HEK293 (cell line): ENCODE data around the gene HLA-DQA1.
"Not testable (repeated sequence)": the region's sequence is repeated elsewhere in the genome, so short reads cannot be mapped to it uniquely, and the experiment has no call there.

Experiments used
- CTCF ChIA-PET: fragments of 350-600 bp; formaldehyde crosslinking; extraction: SDS; loops from one replicate; lab custom pipeline; 2021; ENCODE audit warnings: antibody characterized with exemption; lab: Yijun Ruan, JAX
- POLR2A ChIA-PET: fragments of 300-600 bp; formaldehyde crosslinking; extraction: SDS; loops from one replicate; lab custom pipeline; 2020; ENCODE audit warnings: antibody characterized with exemption, inconsistent platforms; lab: Yijun Ruan, JAX
- H3K27ac ChIP-seq: fragments of 200-500 bp; sonication (Bioruptor generic); 2 replicates; pipeline ENCODE4 v1.5.1; 2014; ENCODE audit warnings: low read depth, low read length, control low read depth, inconsistent platforms; ENCODE audit errors: extremely low read depth
- H3K36me3 ChIP-seq, 2 experiments: fragments of 200-500 bp in 1 of 2; sonication (Bioruptor generic) in 1 of 2; 1 replicate in 1 of 2; 2 replicates in 1 of 2; pipeline ENCODE4 v1.5.1; 2014 to 2017; ENCODE audit warnings: inconsistent platforms in 2 of 2, low read length in 2 of 2; ENCODE audit not compliant: control insufficient read depth in 2 of 2, insufficient read depth in 1 of 2
- H3K4me1 ChIP-seq: fragments of 200-500 bp; sonication (Bioruptor generic); 2 replicates; pipeline ENCODE4 v1.5.1; 2014; ENCODE audit warnings: mild to moderate bottlenecking, low read length, inconsistent platforms; ENCODE audit not compliant: control insufficient read depth, insufficient read depth
- H3K4me3 ChIP-seq: 2 replicates; pipeline ENCODE4 v1.5.1; 2011; ENCODE audit warnings: low read depth, mild to moderate bottlenecking, control low read depth, low read length, moderate library complexity
- H3K9me3 ChIP-seq: fragments of 200-500 bp; sonication (Bioruptor generic); 2 replicates; pipeline ENCODE4 v1.5.1; 2014; ENCODE audit warnings: low read depth, low read length, inconsistent platforms; ENCODE audit not compliant: control insufficient read depth, insufficient read depth
- ZNF146 ChIP-seq: fragments of 450-650 bp; formaldehyde crosslinking; IDR thresholded peaks from 2 replicates; pipeline ENCODE4 v1.5.1; 2016; ENCODE audit warnings: missing biosample characterization, missing genetic modification characterization
- ZNF23 ChIP-seq: fragments of 450-650 bp; formaldehyde crosslinking; IDR thresholded peaks from 2 replicates; pipeline ENCODE4 v1.5.1; 2016; ENCODE audit warnings: missing biosample characterization, missing genetic modification characterization, borderline replicate concordance
- ZNF488 ChIP-seq: fragments of 450-650 bp; formaldehyde crosslinking; IDR thresholded peaks from 2 replicates; pipeline ENCODE4 v1.5.1; 2016; ENCODE audit warnings: missing biosample characterization, missing genetic modification characterization
- ZNF501 ChIP-seq: fragments of 450-650 bp; formaldehyde crosslinking; IDR thresholded peaks from 2 replicates; pipeline ENCODE4 v1.5.1; 2016; ENCODE audit warnings: missing biosample characterization, missing genetic modification characterization
- ZNF76 ChIP-seq: fragments of 450-650 bp; formaldehyde crosslinking; IDR thresholded peaks from 2 replicates; pipeline ENCODE4; 2016; ENCODE audit warnings: low read depth, missing biosample characterization, missing genetic modification characterization, borderline replicate concordance
- ZSCAN23 ChIP-seq: fragments of 450-650 bp; formaldehyde crosslinking; IDR thresholded peaks from 2 replicates; pipeline ENCODE4 v1.5.1; 2016; ENCODE audit warnings: missing biosample characterization, missing genetic modification characterization
- TF ChIP-seq, protein P1 (sequence below): fragments of 450-650 bp; formaldehyde crosslinking; IDR thresholded peaks from 2 replicates; pipeline ENCODE4 v1.5.1; 2016; ENCODE audit warnings: missing biosample characterization, missing genetic modification characterization
- TF ChIP-seq, protein P2 (sequence below): fragments of 450-650 bp; formaldehyde crosslinking; IDR thresholded peaks from 2 replicates; pipeline ENCODE4 v1.5.1; 2016; ENCODE audit warnings: missing biosample characterization, missing genetic modification characterization
- TF ChIP-seq, protein P3 (sequence below): fragments of 450-650 bp; formaldehyde crosslinking; IDR thresholded peaks from 2 replicates; pipeline ENCODE4 v1.5.1; 2016; ENCODE audit warnings: missing biosample characterization, missing genetic modification characterization
- TF ChIP-seq, protein P4 (sequence below): fragments of 450-650 bp; formaldehyde crosslinking; IDR thresholded peaks from 2 replicates; pipeline ENCODE4 v1.5.1; 2016; ENCODE audit warnings: missing biosample characterization, missing genetic modification characterization
- TF ChIP-seq, protein P5 (sequence below): fragments of 450-650 bp; formaldehyde crosslinking; IDR thresholded peaks from 2 replicates; pipeline ENCODE4 v1.5.1; 2016; ENCODE audit warnings: missing biosample characterization, missing genetic modification characterization
- TF ChIP-seq, protein P6 (sequence below): fragments of 450-650 bp; formaldehyde crosslinking; IDR thresholded peaks from 2 replicates; pipeline ENCODE4 v1.5.1; 2016; ENCODE audit warnings: missing biosample characterization, missing genetic modification characterization

Gene HLA-DQA1

DNA sequence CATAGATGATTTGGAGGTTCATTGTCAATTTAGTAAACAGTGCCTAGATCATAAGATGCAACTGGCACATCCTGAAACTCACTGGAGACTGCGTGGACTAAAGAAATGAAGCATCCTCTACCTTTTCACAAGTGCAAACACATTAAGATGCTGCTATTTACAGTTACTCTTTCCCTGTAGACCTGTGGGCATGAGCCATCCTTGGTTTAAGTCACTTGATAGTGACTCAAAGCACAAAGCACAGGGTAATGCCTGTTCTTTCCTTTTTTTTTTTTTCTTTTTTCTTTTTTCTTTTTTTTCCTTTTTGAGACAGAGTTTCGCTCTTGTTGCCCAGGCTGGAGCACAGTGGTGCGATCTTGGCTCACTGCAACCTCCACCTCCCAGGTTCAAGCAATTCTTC lies 10.0 kb upstream of the HLA-DQA1 start:
- no peak overlapping the region for H3K4me3 ChIP-seq
- H3K36me3 ChIP-seq, result no peaks in the 10 kb centered on the region
- H3K9me3 ChIP-seq, result no peaks in the 10 kb centered on the region
- TF ChIP-seq, protein P1, sequence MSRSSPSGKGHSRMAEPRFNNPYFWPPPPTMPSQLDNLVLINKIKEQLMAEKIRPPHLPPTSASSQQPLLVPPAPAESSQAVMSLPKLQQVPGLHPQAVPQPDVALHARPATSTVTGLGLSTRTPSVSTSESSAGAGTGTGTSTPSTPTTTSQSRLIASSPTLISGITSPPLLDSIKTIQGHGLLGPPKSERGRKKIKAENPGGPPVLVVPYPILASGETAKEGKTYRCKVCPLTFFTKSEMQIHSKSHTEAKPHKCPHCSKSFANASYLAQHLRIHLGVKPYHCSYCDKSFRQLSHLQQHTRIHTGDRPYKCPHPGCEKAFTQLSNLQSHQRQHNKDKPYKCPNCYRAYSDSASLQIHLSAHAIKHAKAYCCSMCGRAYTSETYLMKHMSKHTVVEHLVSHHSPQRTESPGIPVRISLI (tag by site-specific recombination), result peak; percentile 53; the same call in 1 of the 2 replicates
- TF ChIP-seq ZNF501 (tag by site-specific recombination) (no peak), ZNF76 (no peak)
- TF ChIP-seq, protein P2, sequence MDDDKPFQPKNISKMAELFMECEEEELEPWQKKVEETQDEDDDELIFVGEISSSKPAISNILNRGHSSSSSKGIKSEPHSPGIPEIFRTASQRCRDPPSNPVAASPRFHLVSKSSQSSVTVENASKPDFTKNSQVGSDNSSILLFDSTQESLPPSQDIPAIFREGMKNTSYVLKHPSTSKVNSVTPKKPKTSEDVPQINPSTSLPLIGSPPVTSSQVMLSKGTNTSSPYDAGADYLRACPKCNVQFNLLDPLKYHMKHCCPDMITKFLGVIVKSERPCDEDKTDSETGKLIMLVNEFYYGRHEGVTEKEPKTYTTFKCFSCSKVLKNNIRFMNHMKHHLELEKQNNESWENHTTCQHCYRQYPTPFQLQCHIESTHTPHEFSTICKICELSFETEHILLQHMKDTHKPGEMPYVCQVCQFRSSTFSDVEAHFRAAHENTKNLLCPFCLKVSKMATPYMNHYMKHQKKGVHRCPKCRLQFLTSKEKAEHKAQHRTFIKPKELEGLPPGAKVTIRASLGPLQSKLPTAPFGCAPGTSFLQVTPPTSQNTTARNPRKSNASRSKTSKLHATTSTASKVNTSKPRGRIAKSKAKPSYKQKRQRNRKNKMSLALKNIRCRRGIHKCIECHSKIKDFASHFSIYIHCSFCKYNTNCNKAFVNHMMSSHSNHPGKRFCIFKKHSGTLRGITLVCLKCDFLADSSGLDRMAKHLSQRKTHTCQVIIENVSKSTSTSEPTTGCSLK (tag by site-specific recombination), result no peak
- TF ChIP-seq, all 188 proteins: peak for 1
- POLR2A ChIA-PET, result no interaction called here
- CTCF ChIA-PET, result no interaction called here
- peaks cover 18% of the 10 kb centered on the region for H3K4me1 ChIP-seq
- H3K27ac ChIP-seq, result no peak overlapping the region

DNA sequence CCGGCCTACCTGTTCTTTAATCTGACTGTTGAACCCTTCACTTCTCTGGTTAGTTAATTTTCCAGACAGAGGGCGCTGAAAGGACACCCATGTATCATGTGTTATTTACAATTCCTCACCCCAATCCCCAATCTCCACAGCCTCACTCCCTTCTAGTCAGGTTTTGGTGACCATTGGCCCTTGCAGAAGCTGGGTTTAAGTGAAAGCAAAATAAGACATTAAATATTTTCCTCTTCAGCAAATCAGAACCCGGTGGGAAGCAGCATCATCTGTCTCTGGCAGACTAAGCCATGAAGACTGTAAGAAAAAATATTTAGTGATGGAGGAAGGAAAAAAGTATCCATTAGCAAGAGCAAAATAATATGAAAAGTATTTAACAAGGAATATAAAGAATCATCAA lies 9.4 kb upstream of the HLA-DQA1 start:
- CTCF ChIA-PET, result no interaction called here
- Histone ChIP-seq H3K4me1 (peaks cover 18% of the 10 kb centered on the region), H3K36me3 (no peaks in the 10 kb centered on the region), H3K27ac (no peak overlapping the region), H3K4me3 (no peak overlapping the region), H3K9me3 (no peaks in the 10 kb centered on the region)
- TF ChIP-seq, protein P3, sequence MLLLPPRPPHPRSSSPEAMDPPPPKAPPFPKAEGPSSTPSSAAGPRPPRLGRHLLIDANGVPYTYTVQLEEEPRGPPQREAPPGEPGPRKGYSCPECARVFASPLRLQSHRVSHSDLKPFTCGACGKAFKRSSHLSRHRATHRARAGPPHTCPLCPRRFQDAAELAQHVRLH (tag by site-specific recombination), result no peak
- TF ChIP-seq ZNF488 (tag by site-specific recombination) (no peak), ZSCAN23 (tag by site-specific recombination) (no peak), ZNF23 (tag by site-specific recombination) (no peak)
- TF ChIP-seq, protein P4, sequence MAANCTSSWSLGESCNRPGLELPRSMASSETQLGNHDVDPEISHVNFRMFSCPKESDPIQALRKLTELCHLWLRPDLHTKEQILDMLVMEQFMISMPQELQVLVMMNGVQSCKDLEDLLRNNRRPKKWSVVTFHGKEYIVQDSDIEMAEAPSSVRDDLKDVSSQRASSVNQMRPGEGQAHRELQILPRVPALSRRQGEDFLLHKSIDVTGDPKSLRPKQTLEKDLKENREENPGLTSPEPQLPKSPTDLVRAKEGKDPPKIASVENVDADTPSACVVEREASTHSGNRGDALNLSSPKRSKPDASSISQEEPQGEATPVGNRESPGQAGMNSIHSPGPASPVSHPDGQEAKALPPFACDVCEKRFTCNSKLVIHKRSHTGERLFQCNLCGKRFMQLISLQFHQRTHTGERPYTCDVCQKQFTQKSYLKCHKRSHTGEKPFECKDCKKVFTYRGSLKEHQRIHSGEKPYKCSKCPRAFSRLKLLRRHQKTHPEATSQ, result no peak
- TF ChIP-seq, protein P5, sequence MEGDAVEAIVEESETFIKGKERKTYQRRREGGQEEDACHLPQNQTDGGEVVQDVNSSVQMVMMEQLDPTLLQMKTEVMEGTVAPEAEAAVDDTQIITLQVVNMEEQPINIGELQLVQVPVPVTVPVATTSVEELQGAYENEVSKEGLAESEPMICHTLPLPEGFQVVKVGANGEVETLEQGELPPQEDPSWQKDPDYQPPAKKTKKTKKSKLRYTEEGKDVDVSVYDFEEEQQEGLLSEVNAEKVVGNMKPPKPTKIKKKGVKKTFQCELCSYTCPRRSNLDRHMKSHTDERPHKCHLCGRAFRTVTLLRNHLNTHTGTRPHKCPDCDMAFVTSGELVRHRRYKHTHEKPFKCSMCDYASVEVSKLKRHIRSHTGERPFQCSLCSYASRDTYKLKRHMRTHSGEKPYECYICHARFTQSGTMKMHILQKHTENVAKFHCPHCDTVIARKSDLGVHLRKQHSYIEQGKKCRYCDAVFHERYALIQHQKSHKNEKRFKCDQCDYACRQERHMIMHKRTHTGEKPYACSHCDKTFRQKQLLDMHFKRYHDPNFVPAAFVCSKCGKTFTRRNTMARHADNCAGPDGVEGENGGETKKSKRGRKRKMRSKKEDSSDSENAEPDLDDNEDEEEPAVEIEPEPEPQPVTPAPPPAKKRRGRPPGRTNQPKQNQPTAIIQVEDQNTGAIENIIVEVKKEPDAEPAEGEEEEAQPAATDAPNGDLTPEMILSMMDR, result no peak
- POLR2A ChIA-PET, result no interaction called here

DNA sequence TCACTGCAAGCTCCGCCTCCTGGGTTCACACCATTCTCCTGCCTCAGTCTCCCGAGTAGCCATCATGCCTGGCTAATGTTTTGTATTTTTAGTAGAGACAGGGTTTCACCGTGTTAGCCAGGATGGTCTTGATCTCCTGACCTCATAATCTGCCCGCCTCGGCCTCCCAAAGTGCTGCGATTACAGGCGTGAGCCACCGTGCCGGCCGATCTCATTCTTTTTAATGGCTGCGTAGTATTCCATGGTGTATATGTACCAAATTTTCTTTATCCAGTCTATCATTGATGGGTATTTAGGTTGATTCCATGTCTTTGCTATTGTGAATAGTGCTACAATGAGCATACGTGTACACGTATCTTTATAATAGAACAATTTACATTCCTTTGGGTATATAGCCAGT lies 7.4 kb upstream of the HLA-DQA1 start:
- H3K27ac ChIP-seq, H3K4me3 ChIP-seq, POLR2A ChIA-PET, H3K4me1 ChIP-seq, H3K36me3 ChIP-seq, H3K9me3 ChIP-seq: not testable (repeated sequence)
- CTCF ChIA-PET, result interaction anchor here (0.7 to 8.5 kb wide), 5 partner anchors 7 to 318 kb away, joined by 4 to 101 read pairs (median 5); no protein-coding TSS in a partner anchor
- TF ChIP-seq ZNF146 (tag by site-specific recombination), result peak; percentile 95
- TF ChIP-seq, protein P3 (tag by site-specific recombination), result 0 out of 2 replicates have a peak, but pooled peaks have one; percentile 39
- TF ChIP-seq, protein P6, sequence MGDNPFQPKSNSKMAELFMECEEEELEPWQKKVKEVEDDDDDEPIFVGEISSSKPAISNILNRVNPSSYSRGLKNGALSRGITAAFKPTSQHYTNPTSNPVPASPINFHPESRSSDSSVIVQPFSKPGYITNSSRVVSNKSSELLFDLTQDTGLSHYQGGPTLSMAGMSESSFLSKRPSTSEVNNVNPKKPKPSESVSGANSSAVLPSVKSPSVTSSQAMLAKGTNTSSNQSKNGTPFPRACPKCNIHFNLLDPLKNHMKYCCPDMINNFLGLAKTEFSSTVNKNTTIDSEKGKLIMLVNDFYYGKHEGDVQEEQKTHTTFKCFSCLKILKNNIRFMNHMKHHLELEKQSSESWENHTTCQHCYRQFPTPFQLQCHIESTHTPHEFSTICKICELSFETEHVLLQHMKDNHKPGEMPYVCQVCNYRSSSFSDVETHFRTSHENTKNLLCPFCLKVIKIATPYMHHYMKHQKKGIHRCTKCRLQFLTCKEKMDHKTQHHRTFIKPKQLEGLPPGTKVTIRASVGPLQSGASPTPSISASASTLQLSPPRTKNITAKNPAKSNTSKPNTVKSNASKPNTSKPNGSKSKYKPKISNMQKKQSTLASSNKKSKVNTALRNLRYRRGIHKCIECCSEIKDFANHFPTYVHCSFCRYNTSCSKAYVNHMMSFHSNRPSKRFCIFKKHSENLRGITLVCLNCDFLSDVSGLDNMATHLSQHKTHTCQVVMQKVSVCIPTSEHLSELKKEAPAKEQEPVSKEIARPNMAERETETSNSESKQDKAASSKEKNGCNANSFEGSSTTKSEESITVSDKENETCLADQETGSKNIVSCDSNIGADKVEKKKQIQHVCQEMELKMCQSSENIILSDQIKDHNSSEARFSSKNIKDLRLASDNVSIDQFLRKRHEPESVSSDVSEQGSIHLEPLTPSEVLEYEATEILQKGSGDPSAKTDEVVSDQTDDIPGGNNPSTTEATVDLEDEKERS (tag by site-specific recombination), result 0 out of 2 replicates have a peak, but pooled peaks have one; percentile 42
